Measurements from ENCODE around the gene RAMP1.

DNA sequence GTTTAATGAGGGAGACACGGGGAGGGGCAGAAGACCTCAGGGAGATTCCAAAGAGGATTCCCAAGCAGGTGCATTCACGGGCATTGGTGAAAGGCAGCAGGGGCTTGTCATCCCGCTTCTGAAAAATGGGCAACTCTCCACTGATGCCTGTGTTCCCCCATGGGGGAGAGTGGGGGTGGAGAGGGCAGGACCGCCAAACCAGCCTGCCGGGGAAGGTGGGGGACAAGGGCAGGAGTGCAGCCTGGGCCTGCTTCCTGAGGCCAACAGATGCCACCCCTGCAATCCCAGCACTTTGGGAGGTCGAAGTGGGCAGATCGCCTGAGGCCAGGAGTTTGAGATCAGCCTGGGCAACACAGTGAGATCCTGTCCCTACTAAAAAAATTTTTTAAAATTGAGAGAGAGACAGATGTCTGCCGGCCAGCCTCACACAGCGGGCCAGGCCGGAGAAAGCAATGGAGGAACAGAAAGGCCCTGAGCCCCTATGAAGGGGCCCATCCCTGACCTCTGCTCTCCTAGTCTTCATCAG is 62.6 kb downstream of the RAMP1 start:
- TF ChIP-seq, protein P1, sequence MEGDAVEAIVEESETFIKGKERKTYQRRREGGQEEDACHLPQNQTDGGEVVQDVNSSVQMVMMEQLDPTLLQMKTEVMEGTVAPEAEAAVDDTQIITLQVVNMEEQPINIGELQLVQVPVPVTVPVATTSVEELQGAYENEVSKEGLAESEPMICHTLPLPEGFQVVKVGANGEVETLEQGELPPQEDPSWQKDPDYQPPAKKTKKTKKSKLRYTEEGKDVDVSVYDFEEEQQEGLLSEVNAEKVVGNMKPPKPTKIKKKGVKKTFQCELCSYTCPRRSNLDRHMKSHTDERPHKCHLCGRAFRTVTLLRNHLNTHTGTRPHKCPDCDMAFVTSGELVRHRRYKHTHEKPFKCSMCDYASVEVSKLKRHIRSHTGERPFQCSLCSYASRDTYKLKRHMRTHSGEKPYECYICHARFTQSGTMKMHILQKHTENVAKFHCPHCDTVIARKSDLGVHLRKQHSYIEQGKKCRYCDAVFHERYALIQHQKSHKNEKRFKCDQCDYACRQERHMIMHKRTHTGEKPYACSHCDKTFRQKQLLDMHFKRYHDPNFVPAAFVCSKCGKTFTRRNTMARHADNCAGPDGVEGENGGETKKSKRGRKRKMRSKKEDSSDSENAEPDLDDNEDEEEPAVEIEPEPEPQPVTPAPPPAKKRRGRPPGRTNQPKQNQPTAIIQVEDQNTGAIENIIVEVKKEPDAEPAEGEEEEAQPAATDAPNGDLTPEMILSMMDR (IDR thresholded peaks at IDR 0.05; ENCODE audit: low read length), result no peak
- no peak for TF ChIP-seq EZH2 (IDR thresholded peaks at IDR 0.05; ENCODE audit: borderline replicate concordance, low read length)

Measured in OCI-LY1 (cell line).